ENCODE results near the gene CREG2.

Gene CREG2

GRCh38 chr2:101387151-101387834 lies at the start of gene CREG2:
Gene CREG2, minus strand, starts transcription at chr2:101387503. Its CDS starts 46 bp downstream, at chr2:101387457.
- peak within 1 kb of the TSS; percentile 88 for H2AFZ ChIP-seq
- no peak within 1 kb of the TSS for H3K9ac ChIP-seq
- H3K36me3 ChIP-seq (ENCODE audit: control insufficient read depth, insufficient read depth, low read length): no peaks in the 10 kb centered on the region
- H3K4me3 ChIP-seq (ENCODE audit: low read depth, low read length): peak within 1 kb of the TSS; percentile 47
- H3K9me3 ChIP-seq (ENCODE audit: control insufficient read depth, low read length): no peaks in the 10 kb centered on the region
- H3K4me2 ChIP-seq (ENCODE audit: low read length): peak within 1 kb of the TSS; percentile 77
- peaks cover 7% of the 10 kb centered on the region for H3K27me3 ChIP-seq (ENCODE audit: control insufficient read depth, insufficient read depth, low read length)
- H3K27ac ChIP-seq: no peak within 1 kb of the TSS
- TF ChIP-seq, protein P1, sequence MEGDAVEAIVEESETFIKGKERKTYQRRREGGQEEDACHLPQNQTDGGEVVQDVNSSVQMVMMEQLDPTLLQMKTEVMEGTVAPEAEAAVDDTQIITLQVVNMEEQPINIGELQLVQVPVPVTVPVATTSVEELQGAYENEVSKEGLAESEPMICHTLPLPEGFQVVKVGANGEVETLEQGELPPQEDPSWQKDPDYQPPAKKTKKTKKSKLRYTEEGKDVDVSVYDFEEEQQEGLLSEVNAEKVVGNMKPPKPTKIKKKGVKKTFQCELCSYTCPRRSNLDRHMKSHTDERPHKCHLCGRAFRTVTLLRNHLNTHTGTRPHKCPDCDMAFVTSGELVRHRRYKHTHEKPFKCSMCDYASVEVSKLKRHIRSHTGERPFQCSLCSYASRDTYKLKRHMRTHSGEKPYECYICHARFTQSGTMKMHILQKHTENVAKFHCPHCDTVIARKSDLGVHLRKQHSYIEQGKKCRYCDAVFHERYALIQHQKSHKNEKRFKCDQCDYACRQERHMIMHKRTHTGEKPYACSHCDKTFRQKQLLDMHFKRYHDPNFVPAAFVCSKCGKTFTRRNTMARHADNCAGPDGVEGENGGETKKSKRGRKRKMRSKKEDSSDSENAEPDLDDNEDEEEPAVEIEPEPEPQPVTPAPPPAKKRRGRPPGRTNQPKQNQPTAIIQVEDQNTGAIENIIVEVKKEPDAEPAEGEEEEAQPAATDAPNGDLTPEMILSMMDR (IDR thresholded peaks at IDR 0.05): peak; percentile 38
- H3K4me1 ChIP-seq: no peaks in the 10 kb centered on the region
- no peaks in the 10 kb centered on the region for H3K79me2 ChIP-seq

- Histone ChIP-seq H3K9ac (no peak overlapping the region), H3K4me2 (ENCODE audit: low read length) (no peak overlapping the region), H3K27ac (no peak overlapping the region), H3K79me2 (no peaks in the 10 kb centered on the region), H3K27me3 (ENCODE audit: control insufficient read depth, insufficient read depth, low read length) (no peaks in the 10 kb centered on the region), H3K9me3 (ENCODE audit: control insufficient read depth, low read length) (no peaks in the 10 kb centered on the region), H3K36me3 (ENCODE audit: control insufficient read depth, insufficient read depth, low read length) (no peaks in the 10 kb centered on the region), H3K4me1 (no peaks in the 10 kb centered on the region), H2AFZ (no peak overlapping the region), H3K4me3 (ENCODE audit: low read depth, low read length) (no peak overlapping the region)
- TF ChIP-seq, protein P1 (IDR thresholded peaks at IDR 0.05): no peak
Observed at GRCh38 chr2:101435001-101435862, 47.9 kb upstream of the CREG2 start.

- Histone ChIP-seq H3K4me1 (no peaks in the 10 kb centered on the region), H3K27ac (no peak overlapping the region), H3K4me2 (ENCODE audit: low read length) (no peak overlapping the region), H3K27me3 (ENCODE audit: control insufficient read depth, insufficient read depth, low read length) (no peaks in the 10 kb centered on the region), H2AFZ (no peak overlapping the region), H3K4me3 (ENCODE audit: low read depth, low read length) (no peak overlapping the region), H3K9me3 (ENCODE audit: control insufficient read depth, low read length) (no peaks in the 10 kb centered on the region), H3K9ac (no peak overlapping the region), H3K79me2 (no peaks in the 10 kb centered on the region), H3K36me3 (ENCODE audit: control insufficient read depth, insufficient read depth, low read length) (no peaks in the 10 kb centered on the region)
- TF ChIP-seq, protein P1 (IDR thresholded peaks at IDR 0.05): no peak
Observed at GRCh38 chr2:101433465-101433864, 46.2 kb upstream of the CREG2 start.

DNA sequence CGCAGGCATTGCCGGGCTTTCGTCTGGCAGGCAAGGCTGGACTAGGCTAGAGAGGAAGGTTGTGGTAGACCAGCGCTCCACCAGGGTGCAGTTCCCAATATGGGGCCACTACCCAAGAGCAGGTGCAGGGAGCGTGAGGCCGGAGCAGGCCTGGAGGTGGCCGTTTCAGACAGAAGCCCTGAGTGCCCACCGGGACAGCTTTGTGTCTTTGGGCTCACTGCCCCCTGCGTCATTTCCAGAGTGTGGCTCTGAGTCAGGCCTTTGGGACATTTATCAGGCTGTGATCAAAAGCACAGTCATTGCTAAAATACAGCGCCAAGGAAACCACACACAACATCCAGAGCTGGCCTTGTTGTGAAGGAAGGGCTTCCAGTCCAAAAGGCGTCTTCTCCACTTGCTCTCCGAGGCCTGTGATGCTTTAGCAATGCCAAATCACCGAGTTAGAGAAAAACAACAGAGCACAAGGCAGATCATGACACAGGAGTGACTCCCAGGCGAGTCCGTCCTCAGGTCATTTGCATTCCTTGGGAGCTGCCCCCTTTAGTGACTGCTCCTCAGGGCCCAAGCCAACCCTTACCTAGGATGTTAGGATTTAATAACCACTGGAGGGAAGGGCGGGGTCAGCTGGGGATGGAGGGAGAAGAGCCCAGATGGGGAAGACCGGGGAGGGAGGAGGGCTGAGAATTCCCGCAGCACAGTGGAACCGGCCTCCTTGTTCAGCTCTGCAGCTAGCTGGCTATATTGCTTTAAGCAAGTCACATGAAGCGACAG lies 45.3 kb upstream of the CREG2 start:
- Histone ChIP-seq H3K27ac (no peak overlapping the region), H3K9ac (no peak overlapping the region), H3K27me3 (ENCODE audit: control insufficient read depth, insufficient read depth, low read length) (no peaks in the 10 kb centered on the region), H3K4me1 (no peaks in the 10 kb centered on the region), H3K4me2 (ENCODE audit: low read length) (no peak overlapping the region), H3K9me3 (ENCODE audit: control insufficient read depth, low read length) (no peaks in the 10 kb centered on the region), H3K79me2 (no peaks in the 10 kb centered on the region), H3K36me3 (ENCODE audit: control insufficient read depth, insufficient read depth, low read length) (no peaks in the 10 kb centered on the region), H2AFZ (no peak overlapping the region), H3K4me3 (ENCODE audit: low read depth, low read length) (no peak overlapping the region)
- TF ChIP-seq, protein P1 (IDR thresholded peaks at IDR 0.05): no peak
